Occipital lobe (tissue), 2 donors: ENCODE results near the gene RNF125. TPM values are rescaled to one million over a fixed set of nuclear protein-coding genes. Genes with fewer than 3 reads are reported as not detected.

Source experiments
- DNase-seq: peaks from one replicate; lab custom pipeline; 2025; lab: John Stamatoyannopoulos, UW
- total RNA-seq: library from RNA; depleted of rRNA; stranded (reverse); fragments of >200 nt; gene quantifications from one replicate; pipeline ENCODE4 v1.2.3, GENCODE V29; 2014

RNF125 gene
- total RNA-seq, 1 donor from 2014 or later, result 1.1 TPM

DNA sequence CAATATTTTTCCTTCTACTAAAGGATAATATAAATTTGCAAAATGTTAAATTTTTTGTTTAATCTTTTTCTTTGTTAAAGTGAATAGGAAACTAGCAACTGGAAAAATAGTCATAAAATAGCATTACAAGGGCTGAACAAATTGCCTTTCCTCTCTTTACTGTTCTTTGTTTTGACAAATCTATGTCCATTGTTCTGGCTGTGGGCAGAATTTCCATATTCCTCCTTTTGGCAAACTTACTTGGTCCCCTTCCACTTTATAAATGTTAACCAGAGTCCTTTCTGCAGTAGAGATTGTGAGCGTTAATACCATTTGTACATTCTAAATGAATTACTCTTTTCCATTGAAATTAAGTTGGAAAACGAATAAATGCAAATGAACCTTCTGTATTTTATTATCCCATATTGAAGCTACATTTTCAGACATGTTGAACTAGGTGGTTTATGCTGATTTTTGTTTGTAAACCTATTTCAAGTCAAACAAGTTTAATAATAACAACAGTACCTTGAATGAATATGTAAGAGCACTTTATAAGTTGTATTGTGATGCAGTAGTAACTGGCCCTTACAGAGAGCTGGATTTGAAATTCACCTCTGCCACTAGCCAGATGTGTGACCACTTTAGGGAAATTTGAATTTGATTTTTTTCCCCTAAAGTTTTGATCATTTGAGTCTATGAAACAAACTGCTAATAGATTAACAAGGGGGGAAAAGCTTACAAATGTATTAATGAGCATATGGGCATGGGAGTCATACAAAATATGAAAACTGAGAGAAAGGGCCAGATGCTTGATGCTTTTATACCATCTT is 3.3 kb downstream of the RNF125 start:
- no peak for DNase-seq

- no peak for DNase-seq
Measured at GRCh38 chr18:32025744-32026143, 7.1 kb downstream of the RNF125 start.

DNA sequence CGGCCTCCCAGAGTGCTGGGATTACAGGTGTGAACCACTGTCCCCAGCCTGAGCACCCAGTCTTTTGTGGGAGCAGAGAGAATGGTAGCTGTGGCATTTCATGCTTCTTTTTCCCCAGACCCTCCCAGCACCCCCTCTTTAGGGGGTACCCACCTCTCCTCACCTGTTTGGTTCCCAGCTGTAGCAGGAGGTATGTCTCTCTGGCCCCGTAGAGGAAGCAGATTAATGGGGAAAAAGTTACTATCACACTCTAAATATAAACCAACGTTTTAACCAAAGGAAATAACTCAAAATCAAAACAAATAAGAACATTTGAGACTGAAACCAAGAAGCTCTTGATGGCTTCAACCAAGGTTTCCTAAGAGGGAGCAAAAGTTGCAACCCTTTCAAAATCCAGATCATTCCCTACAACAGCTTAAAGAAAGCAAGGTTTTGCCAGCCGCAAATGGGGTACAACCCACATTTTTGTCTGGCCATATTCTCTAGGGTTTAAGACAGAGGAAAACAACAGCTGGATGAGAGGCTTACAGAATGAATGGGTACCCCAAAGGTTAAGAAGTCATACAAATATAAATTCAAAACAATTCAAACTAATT is 8.0 kb downstream of the RNF125 start:
- DNase-seq, result no peak

GRCh38 chr18:32029558-32029957 is 10.9 kb downstream of the RNF125 start:
- no peak for DNase-seq

GRCh38 chr18:32032609-32033008 is 14.0 kb downstream of the RNF125 start:
- no peak for DNase-seq

DNA sequence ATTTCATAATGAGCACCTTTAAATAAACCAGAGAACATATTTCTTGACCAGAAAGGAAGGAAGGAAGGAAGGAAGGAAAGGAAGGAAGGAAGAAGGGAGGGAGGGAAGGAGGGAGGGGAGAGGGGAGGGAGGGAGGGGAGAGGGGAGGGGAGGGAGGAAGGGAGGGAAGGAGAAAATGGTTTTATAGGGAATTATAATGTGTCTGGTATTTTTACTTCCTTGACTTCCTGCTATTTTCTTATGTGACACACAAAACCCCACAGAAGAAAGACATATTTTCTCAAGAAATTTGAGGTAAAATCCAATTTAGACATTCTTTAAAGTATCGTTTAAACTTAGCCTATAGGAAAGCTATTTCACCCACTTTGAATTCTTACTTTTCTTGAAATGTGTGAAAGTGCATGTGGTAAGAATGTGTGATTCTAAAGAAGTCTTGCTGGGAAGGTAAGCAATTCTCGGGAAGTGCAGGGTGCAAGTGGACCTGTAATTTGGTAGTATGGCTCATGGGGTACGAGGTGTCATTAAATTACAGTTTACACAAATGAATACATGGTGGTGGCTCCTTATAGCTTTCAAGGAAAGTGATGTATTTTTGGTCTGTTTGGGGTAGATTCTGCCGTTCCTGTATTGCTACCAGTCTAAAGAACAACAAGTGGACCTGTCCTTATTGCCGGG is 18.0 kb downstream of the RNF125 start:
- no peak for DNase-seq

DNA sequence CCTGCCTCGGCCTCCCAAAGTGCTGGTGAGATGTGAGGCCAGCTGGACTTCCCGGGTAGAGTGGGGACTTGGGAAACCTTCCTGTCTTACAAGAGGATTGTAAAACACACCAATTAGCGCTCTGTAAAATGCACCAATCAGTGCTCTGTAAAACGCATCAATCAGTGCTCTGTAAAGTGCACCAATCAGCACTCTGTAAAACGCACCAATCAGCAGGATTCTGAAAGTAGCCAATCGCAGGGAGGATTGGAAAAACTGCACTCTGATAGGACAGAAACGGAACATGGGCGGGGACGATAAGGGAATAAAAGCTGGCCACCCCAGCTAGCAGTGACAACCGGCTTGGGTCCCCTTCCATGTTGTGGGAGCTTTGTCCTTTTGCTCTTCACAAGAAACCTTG is 19.0 kb downstream of the RNF125 start:
- DNase-seq, result no peak

GRCh38 chr18:32040936-32041335 is 22.3 kb downstream of the RNF125 start:
- no peak for DNase-seq

GRCh38 chr18:32042337-32042736 is 23.7 kb downstream of the RNF125 start:
- DNase-seq, result no peak

DNA sequence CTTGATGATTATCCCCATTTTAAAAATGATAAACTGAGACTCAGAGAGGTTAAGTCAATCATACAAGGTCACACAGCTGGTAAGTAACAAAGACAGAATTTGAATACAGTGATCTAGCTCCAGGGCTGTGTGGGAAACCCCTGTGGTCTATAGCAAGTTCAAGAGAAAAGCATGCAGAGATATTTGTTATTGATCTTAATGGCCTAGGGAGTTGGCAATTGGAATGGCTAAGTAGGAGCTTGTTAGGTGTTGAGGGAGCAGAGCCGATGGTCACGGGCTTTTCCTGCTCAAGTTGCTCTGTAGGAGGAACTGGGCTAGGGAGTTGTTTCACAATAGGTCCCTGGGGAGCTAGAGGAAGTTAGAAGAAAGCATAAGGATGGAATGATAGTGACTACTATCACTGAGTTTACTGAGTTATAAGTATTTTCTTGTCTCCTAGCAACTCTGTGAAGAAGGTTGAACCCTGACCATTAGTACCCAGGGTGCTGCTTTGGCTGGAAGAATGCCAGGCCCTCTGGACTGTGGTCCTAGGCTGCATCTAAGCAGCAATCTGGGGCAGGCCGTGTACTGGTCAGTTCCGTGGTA is 30.0 kb downstream of the RNF125 start:
- DNase-seq, result no peak

DNA sequence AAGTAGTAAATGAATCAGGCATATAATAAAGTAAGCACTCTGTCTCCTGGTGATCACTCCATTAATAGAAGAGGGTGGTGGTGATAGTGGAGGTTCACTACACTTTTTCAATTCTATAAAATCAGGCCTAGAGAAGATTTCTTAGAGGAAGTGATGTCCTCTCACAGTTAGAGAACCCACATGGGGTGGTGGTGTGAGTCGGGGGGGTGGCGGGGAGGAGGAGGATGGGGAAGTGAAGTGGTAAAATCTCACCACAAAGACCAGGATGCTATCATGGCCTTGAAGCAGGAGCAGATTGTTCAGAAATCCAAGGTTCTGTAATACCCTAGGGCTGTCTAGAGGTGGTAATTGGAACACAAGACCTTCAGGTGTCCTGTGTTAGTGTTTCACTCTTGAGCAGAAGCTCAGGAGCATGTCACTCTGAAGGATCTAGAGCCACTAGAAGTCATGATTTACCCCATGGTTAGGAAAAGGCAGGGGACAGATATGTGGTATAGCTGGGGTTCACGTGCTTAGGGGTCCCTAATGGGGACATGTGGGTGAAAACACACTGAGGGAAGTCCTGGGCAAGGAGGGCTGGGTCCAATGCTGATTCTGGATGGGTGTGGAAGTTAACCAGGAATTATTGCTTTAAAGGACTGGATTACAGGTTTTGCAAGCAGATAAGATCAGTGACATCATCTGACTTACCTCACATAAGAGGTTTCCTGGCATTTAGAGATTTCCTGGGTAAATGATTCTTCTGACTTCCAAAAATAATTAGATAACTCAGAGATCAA is 31.0 kb downstream of the RNF125 start:
- no peak for DNase-seq

DNA sequence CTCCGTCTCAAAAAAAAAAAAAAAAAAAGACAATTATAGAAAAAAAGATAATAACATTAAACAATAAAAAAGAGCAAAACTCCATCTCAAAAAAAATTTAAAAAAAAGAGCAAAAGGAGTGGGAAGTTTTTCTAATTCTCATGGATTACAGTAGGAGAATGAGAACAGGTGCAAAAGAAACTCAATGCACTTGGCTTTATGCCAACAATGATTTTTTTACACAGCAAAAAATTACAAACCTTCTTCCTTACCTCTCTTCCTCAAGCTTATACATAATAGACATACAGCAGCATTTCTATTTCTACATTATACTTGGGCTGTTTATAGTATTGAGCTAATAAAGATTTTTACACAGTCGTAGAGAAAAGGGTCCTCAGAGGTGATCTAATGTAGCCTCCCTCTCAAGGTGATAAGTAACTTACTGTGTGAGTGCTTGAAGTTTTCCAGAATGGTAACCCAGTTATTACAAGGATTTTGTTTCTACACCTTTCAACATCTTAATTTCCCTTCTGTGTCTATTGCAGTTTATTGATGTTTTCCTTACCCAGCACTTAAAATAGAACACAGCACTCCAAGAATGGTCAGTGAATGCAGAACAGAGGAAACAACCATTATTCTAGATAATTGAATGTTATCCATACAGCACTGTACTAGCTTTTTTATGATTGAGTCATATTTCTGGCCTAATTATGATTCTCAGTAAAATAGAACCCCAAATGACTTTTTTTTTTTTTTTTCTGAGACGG is 38.2 kb downstream of the RNF125 start:
- no peak for DNase-seq

DNA sequence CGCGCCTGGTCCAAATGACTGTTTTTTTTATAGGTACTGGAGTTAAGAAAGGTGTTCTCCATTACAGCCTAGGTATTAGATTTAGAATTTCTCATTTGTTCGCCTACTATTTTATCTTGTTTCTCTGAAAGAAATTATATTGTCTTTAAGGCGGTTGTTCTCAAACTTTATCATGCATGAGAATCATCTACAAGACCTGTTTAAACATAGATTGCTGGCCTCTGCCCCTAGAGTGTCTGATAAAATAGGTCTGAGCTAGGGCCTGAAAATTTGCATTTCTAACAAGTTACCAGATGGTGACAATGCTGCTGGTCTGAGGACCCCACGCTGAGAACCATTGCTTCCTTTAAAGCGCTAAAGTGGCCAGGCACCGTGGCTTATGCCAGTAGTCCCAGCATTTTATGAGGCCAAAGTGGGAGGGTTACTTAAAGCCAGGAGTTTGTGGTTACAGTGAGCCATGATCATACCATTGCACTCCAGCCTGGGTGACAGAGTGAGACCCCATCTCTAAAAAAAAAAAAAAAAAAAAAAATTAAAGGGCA is 39.1 kb downstream of the RNF125 start:
- no peak for DNase-seq

DNA sequence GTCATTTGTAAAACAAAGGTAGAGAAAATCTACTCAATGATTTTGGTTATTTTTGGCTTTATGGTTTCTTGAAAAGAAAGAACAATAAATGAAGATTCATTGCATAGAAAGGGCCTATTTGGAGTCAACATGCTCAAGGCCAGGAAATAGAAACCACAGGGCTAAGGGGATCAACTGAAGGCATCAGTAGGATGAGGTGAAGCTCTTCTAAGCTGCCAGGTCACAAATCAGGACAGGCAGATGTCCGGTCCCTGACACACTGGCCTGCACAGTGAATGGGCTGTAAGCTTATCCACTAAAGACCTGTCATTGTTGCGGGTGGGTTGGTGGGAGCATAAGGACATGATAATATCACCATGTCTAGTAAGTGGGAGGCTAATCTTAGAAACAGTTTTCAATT is 41.4 kb downstream of the RNF125 start:
- DNase-seq, result no peak

- DNase-seq, result no peak
Measured at GRCh38 chr18:32067375-32068167, 48.9 kb downstream of the RNF125 start.

DNA sequence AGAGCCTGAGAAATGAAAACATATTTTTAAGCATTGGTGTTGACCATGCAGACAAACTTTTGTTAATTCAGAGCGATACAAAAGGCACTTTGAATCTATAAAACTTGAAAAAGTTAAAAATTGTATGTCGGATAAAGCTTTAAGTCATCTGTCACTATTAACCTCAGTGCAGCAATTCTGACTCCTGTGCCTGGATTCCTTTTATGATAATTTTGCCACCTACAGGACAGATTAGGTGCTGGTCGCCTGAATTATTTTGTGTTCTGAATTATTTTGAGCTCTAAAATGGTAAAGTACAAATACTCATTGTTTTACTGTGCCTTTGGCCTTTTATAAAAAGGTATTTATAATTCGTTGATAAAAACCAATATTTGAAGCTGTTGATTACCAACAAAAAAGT is 53.7 kb downstream of the RNF125 start:
- no peak for DNase-seq

GRCh38 chr18:32074206-32074605 is 55.6 kb downstream of the RNF125 start:
- DNase-seq, result no peak

GRCh38 chr18:32078845-32079244 is 60.2 kb downstream of the RNF125 start:
- DNase-seq, result no peak

DNA sequence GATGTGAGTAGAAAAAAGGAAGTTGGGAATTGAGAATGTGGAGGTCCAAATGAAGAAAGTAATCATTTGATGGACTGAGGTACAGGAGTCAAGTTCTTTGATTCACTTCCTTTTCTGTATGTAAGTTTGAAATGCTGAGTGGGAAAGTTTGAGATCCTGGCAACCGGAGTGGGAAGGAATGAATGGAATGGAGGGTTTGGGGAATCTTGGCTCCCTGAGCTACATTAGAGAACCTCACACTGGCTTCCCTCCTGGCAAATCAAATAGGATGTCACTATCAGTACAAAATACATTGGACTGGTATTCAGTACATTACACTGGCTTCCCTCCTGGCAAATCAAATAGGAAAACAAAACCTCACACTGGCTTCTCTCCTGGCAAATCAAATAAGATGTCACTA is 63.3 kb downstream of the RNF125 start:
- no peak for DNase-seq

DNA sequence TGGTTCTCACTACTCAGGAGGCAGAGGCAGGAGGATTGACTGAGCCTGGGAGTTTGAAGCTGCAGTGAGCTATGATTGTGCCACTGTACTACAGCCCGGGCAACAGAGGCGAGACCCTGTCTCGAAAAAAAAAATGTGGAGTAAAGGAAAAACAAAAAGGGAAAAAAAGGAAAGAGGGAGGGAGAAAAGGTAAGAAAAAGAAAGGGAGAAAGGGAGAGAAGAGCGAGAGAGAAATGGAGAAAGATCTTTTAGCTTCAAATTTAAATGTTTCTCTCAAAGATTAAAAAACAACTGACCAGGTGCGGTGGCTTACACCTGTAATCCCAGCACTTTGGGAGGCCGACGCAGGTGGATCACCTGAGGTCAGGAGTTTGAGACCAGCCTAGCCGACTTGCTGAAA is 65.2 kb downstream of the RNF125 start:
- no peak for DNase-seq
